GM19025 (cell line): ENCODE data around the gene DDC.
"Not testable (repeated sequence)": the region's sequence is repeated elsewhere in the genome, so short reads cannot be mapped to it uniquely, and the experiment has no call there.

Experiments
- ATAC-seq: cut with Tn5 transposase; IDR thresholded peaks from one replicate; pipeline ENCODE4 v1.9.1; 2021; ENCODE audit warnings: mild to moderate bottlenecking, low read depth, moderate library complexity; ENCODE audit not compliant: unreplicated experiment

Gene DDC

DNA sequence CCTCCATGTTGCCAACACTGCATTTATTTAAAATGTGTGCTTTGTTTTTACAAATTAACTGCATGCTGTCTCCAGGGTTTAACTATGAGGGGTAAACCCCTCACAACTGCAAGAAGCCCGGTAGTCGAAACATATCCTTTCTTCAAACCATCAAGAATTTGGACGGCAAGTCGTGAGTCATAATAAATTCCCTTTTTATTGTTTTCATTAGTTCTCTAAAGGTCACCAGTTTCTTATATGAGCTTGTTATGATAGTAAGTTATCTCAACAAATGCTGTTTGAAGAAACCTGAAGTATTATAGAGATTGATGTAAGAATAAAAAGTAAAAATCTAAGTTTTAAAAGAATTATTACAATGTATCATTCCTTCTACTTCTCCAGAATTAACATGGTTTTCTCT, 102.8 kb downstream of the DDC start:
- no peak for ATAC-seq

DNA sequence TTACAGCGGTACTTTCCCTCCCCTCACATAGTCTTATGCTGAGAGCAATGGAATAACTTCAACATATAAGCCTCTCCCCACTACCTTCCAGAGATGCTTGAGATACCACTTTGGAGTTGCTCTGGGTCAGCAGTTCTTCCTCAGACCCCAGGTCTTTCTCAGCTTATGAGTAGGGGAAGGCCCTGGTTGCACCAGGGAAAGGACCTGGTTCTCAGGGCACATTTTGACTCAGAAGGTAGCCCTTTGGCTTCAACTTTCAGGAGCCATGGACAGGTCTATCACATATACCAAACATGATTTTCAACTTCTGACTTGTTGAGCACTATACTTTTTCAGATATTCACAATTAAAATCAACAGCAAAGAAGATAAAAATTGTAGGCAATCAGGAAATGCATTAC, 103.5 kb downstream of the DDC start:
- ATAC-seq: no peak

DNA sequence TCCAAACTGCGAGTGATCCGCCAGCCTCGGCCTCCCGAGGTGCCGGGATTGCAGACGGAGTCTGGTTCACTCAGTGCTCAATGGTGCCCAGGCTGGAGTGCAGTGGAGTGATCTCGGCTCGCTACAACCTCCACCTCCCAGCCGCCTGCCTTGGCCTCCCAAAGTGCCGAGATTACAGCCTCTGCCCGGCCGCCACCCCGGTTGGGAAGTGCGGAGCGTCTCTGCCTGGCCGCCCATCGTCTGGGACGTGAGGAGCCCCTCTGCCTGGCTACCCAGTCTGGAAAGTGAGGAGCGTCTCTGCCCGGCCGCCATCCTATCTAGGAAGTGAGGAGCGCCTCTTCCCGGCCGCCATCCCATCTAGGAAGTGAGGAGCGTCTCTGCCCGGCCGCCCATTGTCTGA, 106.0 kb downstream of the DDC start:
- ATAC-seq: not testable (repeated sequence)

DNA sequence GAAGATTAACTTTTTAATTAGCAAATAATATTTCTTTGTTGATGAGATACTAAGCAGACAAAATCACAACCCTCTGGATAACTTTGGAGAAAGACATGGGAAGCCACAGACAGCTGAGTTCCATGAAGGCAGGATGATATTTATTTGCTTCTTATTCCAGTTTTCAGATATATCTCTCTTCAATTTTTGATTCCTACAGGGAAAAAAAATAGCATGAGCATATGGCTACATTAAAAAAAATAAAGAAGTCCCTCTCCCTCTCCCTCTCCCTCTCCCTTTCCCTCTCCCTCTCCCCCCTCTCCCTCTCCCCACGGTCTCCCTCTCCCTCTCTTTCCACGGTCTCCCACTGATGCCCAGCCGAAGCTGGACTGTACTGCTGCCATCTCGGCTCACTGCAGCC, 106.6 kb downstream of the DDC start:
- ATAC-seq: not testable (repeated sequence)

DNA sequence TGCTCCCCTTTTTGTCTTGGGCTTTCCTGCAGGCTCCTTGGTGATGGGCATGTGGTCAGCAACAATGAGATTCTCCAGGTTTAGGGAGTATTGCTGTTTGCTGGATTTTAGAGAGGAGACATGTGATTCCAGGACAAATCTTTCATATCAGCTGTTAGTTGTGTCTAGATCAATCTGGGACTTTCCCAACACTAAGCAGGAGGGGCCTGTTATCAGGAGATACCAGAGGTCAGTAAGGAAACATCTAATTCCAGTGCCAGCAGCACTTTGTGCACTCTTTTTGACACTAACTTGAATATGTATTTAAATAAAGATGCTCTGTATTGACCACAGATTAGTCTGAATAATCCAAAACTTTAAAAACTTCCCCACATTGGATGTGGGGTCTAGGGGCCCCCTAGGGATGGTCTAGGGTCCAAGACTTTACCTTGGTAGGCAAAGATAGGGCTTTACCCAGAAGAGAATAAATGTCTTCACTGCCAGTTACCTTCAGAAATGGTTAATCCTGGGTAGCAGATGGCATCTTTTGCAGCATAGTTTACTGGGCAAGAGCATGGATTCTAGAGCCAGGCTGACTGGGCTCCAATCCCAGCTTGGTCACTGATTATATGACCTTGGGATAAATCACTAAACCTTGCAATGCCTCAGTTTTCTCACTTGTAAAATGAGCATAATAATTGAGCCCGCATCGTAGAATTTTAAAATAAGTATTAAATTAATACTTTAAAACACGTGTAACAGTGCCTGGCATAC, 108.7 kb downstream of the DDC start:
- ATAC-seq: no peak

DNA sequence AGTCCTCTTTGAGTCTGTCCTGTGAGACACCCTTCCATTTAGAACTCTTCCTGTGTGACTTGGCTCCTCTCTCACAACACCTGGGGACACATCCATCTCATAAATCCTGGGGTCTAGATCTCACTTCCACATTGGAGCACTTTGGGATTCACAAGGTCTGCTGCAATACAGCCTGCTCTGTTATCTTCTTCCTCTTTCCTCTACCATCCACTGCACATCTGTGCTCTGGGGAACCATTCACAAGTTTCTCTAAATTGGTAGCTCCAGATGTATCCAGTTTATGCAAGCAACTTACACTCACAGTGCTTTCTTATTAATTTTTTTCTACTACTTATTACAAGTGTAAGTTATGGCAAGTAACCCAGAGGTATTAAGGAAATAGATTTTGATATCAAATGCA, 109.5 kb downstream of the DDC start:
- no peak for ATAC-seq

DNA sequence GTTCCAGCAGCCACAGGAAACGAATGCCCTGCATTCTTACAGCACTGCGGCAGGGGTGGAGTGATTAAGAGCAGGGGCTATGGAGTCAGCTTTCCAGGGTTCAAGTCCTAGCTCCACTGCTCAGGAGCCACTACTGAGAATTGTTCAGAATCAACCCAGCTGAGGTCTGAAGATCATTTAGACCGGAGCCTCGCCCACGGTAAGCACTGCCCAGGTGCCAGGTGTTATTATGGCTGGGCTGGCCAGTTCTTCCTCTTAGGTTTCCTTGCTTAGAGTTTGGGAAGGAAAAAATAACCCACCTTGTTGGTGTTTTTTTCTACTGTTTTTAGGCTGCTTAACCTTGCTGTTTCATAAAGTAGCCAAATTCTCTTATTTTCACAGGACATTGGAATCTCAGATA, 110.2 kb downstream of the DDC start:
- ATAC-seq: no peak

DNA sequence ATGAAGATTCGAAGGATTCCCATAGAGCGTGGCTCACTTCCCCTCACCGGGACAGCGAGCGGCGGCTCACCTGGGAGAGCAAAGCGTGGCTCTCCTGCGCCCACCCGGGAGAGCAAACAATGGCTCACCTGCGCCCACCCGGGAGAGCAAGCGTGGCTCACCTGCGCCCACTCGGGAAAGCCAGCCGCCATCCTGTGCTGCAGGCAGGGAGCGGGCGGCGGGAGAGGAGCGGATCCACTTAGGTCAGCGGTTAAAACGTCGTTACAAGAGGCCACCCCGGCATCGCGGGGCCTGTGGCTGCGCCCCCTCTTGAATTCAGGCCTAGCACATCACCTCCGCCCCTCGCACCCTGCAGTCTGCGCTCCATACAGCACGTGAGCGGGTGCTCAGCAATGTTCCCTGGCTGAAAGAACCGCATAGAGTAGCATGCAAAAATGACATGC, 114.6 kb downstream of the DDC start:
- ATAC-seq: peak; percentile 16

DNA sequence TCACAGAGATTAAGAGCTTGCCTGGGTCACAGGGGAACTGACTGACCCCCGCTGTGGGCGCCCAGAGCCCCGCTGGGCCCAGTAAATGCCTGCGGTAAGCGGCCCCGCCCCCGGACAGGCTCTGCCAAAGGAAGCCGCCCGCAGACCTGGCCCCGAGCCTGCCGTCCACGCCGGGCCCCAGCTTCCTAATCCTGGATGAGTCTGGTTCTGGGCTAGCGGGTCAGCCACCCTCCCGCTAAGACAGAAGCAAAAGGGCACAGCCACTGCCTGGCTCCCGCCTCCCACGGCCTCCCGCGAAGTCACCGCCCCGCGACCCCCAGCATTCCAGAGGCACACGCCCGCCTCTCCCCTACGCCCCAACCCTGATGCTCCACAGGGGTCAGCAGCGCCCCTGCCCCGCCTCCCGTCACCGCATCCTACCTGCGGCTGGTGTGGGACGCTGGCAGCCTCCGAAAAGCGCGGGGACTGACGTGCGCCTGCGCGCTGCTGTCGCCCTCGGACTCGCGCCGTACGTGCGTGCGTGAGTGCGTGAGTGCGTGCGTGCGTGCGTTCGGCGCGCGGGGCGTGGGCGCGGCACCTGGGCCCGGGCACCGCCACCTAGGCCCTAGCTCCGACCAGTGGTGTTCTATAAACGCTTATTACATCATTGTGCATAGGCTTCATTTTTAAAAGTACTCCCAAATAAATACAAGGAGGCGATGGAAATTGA, 115.2 kb downstream of the DDC start, which contains the start of gene FIGNL1:
Gene FIGNL1, minus strand, starts transcription at position 470 of the 709 bp plus-strand sequence. CDS start 3,063 bp downstream, outside the sequence.
- peak; percentile 77 for ATAC-seq

DNA sequence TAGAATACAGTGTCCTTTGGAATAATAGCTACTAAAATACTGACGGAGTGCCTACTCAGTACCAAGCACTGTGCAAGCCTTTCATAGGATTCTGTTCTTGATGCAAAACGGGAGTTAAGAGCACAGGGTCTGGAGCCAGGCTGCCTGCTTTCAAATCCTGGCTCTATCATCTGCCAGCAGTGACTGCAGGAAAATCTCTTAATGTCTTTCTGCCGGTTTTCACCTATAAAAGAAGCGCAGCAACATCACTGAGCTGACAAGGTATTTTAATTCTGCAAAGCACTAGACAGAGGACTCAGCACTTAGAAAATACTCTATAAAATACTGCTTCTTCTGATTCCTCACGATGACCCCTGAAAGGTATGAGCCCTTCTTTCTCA, 115.7 kb downstream of the DDC start:
- no peak for ATAC-seq

DNA sequence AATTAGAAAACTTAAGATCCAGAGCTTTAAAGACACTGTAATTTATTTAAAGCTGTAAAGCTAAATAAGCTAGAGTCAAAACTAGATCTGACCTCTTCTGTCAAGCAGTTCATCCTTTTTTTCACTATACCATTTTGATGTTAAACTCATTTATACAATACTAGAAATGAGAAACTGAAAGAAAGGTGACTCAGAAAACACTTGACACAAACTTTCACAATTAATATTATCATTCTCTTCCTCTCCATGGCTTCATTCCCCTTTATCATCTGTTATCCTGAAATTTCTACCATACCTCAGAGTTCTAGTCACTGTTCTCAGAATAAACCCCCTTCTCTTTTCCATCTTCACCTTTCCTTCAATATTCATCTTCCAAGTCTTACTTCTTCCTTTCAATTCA, 116.4 kb downstream of the DDC start:
- no peak for ATAC-seq

DNA sequence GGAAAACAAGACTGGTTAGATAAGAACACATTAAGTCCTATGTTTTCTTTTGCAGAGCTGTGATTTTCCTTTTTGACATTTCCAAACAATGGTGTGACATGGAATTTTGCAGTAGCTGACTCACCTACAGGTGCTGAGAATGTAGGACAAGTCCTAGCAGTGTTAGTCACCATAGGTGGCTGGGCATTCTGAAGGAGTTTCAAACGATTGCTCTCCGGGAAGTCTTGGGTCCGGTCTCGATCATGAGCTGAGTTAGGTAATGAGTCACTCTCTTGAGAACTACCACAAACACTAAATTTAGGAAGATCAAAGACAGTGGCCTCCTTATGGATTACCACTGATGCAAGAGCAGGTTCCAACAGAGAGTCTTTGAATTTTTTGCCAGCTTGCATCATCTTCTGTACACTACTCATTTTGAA, 118.7 kb downstream of the DDC start:
- no peak for ATAC-seq

DNA sequence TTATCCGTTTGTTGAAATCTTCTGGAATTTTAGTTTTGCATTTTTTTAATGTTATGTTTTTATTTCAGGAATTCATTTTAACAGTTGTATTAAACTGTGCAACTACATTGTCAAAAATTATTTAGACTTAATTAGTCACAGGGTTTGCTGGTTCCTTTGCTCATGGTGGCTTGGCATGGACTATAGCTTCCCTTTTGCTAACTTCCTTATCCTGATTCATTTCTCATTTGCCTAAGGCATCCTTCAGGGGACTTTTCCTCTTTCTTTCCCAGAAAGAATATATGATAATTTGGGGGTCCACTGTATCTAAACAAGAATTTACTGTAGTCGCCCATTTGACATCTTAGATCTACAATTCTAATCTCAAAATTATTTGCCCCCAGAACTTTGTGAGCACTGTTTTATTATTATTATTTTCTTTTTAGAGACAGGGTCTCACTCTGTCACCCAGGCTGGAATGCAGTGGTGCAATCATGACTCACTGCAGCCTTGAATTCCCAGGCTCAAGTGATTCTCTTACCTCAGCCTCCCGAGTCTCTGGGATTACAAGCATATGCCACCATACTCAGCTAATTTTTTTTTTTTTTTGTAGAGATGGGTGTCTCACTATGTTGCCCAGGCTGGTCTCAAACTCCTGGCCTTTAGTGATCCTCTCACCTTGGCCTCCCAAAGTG, 128.9 kb downstream of the DDC start:
- no peak for ATAC-seq

DNA sequence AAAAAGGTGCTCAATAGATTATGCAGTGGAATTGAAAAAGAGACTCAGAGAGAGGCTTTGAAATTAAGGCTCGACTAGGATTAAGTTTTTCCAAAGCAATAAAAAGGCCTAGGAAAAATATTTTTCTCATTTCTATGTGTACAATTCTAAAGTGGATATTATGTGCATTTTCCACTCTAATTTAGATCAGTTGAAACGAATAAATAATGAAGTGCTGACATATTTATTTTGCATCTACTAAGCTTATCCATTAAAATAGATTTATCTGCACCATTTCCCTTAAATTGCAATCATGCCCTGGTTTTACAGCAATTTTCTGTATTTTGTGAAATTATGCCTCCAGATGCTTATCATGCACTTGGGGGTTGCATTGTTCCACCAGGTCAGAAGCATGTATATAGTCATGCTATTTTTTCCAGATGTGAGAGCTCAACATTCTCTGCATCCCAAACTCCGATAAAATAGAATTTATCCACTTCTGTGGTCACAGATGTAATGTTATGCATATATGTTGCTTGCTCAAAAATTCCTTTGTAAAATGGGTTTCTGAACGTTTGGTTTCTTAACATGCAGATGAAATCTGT, 133.4 kb downstream of the DDC start:
- ATAC-seq: no peak

DNA sequence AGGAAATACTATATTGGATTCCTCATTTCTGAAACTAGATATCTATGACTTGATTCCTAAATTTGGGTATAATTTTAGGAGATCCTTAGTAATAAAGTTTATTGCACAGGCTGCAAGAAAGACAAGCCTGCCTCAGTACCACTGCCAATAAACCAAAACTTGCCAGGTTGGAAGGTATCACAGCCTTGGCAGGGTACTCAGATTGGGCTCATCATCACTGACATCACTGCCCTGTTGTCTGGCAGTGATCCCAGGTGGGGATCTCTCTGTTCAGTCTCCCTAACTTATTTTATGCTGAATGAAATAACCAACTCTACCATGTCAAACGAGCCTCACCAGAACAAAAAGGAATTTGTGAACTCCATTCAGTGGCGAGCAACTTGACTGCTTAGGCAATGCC, 133.9 kb downstream of the DDC start:
- no peak for ATAC-seq

DNA sequence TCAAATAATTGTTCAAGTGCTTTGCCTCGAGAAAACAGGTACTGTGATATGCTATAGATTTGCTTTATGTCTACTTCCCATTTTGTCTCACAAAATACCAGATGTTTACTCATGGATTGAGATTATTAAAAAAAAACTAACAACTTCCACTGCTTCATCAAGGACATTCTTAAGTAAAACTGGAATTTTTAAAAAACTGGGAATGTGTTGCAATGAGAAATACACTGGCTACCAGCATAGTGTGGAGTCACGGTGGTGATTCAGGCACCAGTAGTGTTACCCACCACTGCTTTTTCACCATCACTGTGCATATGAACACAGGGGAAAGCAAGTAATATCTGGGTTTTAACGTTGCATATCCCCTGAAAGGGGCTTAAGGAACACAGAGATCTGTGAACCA, 136.3 kb downstream of the DDC start:
- ATAC-seq: no peak

DNA sequence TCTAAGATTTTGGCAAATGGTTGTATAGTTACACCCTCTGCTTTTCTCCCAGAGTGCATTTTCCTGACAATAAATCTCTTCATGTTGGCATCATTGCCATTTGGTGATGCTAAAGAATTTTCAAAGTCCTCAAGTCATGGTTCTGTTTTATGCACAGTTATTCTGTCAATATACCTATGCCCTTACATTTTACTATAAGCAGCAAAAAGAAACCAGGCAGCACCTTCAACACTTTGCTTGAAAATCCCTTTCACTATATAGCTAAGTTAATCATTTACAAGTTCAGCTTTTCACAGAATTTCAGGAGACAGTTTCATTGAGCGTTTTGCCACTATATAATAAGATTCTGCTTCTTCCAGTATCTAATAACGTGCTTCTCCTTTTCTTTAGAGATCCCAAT, 137.7 kb downstream of the DDC start:
- ATAC-seq: no peak

DNA sequence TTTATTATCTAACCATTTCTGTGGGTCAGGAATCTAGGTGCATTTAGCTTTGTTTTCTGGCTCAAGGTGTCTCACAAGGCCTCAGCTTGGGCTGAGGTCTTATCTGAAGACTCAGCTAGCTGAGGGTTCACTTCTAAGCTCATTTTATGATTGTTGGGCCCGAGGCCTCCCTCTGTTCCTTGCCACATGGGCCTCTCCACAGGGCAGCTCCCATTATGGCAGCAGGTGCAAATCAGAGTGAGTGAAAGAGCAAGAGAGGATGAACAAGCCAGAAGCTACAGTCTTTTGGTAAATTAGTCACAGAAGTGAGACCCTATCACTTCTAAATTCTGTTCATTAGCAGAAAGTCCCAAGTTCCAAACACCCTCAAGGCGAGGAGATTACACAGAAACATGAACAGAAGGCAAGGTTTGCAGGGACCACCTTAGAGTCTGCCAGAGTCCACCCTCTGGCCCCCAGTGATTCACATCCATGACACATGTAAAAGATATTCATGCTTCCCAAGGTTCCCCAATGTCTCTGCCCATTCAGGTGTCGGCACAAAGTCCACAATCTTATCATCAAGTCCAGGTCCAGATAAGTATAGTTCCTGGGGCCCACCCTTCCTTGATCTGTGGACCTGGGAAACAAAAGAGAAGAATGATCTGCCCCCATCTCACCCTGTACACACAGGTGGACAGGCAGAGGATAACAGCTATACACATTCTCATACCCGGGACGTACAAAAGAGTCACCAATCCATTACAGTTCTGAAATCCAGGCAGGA, 138.7 kb downstream of the DDC start:
- no peak for ATAC-seq

DNA sequence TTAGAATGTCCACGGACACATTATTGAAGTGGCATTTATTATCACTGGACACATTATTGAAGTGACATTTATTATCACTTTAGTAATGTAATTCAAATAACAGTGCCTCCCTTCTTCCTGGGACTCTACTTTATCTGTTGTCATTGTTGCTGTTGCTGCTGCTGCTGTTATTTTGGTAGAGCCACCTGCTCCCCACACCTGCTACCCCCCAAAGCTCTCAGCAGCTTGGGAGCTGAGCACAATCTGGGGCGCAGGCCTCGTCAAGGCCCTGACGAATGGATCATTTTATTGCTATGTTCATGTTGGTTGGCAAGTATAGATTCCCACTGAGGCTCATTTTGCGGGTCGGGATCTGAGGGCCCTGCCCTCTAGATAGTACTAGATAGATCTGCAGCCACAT, 139.9 kb downstream of the DDC start:
- ATAC-seq: no peak

DNA sequence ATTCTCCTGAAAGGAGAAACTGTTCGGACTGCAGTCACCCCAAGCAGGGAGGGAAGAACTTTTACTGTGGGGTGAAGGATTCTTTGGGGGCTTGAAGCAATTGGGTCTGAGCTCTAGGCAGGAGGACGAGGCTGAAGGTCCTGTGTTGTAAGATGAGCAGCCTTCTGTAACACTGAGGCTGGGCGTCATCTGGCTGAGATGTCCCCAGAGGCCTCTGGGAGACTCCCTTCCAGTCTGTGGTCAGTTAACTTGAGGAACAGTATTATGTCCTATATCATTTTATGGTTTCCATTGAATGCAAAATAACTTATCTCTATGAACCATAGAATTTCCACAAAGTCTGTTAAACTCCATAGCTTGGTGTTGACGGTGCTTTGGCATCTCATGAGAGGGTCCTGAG, 141.3 kb downstream of the DDC start:
- no peak for ATAC-seq
